Ramos (cell line): ENCODE measurements around the gene LYRM1.
"Not testable (repeated sequence)": the region's sequence is repeated elsewhere in the genome, so short reads cannot be mapped to it uniquely, and the experiment has no call there.

Source experiments
- in situ Hi-C: fragments of 300-500 bp; cut with MboI; formaldehyde crosslinking; loops from one replicate; pipeline ENCODE4 v1.14.3; 2022; ENCODE audit warnings: low sequenced_read_pairs; ENCODE audit not compliant: unreplicated experiment

Gene LYRM1

GRCh38 chr16:20928774-20929411 lies 28.3 kb downstream of the LYRM1 start:
- in situ Hi-C loops: no loop called here

- in situ Hi-C loops: not testable (repeated sequence)
Observed at GRCh38 chr16:20929676-20930364, 29.2 kb downstream of the LYRM1 start.

- in situ Hi-C loops: no loop called here
Observed at GRCh38 chr16:20930365-20930690, 29.8 kb downstream of the LYRM1 start.

- in situ Hi-C loops: no loop called here
Observed at GRCh38 chr16:20931066-20931600, 30.6 kb downstream of the LYRM1 start.

- in situ Hi-C loops: no loop called here
Observed at GRCh38 chr16:20933589-20933988, 33.0 kb downstream of the LYRM1 start.

GRCh38 chr16:20937736-20938135 lies 37.2 kb downstream of the LYRM1 start:
- in situ Hi-C loops: no loop called here

GRCh38 chr16:20938426-20938825 lies 37.9 kb downstream of the LYRM1 start:
- in situ Hi-C loops: no loop called here

- in situ Hi-C loops: no loop called here
Observed at GRCh38 chr16:20939611-20940010, 39.0 kb downstream of the LYRM1 start.

GRCh38 chr16:20940871-20941635 lies 40.5 kb downstream of the LYRM1 start:
- in situ Hi-C loops: no loop called here

- in situ Hi-C loops: no loop called here
Observed at GRCh38 chr16:20941636-20941926, 41.0 kb downstream of the LYRM1 start.

- in situ Hi-C loops: no loop called here
Observed at GRCh38 chr16:20942256-20942655, 41.7 kb downstream of the LYRM1 start.

- in situ Hi-C loops: no loop called here
Observed at GRCh38 chr16:20944861-20945574, 44.4 kb downstream of the LYRM1 start.

GRCh38 chr16:20945575-20945875 lies 45.0 kb downstream of the LYRM1 start:
- in situ Hi-C loops: not testable (repeated sequence)

- in situ Hi-C loops: no loop called here
Observed at GRCh38 chr16:20946015-20946629, 45.6 kb downstream of the LYRM1 start.

- in situ Hi-C loops: no loop called here
Observed at GRCh38 chr16:20948444-20948843, 47.9 kb downstream of the LYRM1 start.

GRCh38 chr16:20949660-20950059 lies 49.1 kb downstream of the LYRM1 start:
- in situ Hi-C loops: no loop called here

GRCh38 chr16:20950294-20950693 lies 49.7 kb downstream of the LYRM1 start:
- in situ Hi-C loops: no loop called here

- in situ Hi-C loops: no loop called here
Observed at GRCh38 chr16:20952139-20952920, 51.8 kb downstream of the LYRM1 start.

GRCh38 chr16:20954574-20954973 lies 54.0 kb downstream of the LYRM1 start:
- in situ Hi-C loops: no loop called here

GRCh38 chr16:20956319-20956718 lies 55.7 kb downstream of the LYRM1 start:
- in situ Hi-C loops: no loop called here
